BJ (cell line): ENCODE data around the gene FTO. TPM values are rescaled to one million over a fixed set of nuclear protein-coding genes. Genes with fewer than 3 reads are reported as not detected.

Experiments used
- CTCF ChIA-PET: fragments of 350-600 bp; formaldehyde crosslinking; extraction: SDS; loops from one replicate; lab custom pipeline; 2021; ENCODE audit warnings: antibody characterized with exemption, inconsistent platforms; lab: Yijun Ruan, JAX
- POLR2A ChIA-PET: fragments of 300-600 bp; sonication (Branson Sonifier 250); formaldehyde crosslinking; extraction: SDS; loops from one replicate; lab custom pipeline; 2021; ENCODE audit warnings: antibody characterized with exemption; lab: Charles Lee
- DNase-seq: peaks from one replicate; pipeline ENCODE4 v3.0.0-alpha.2; 2011; ENCODE audit warnings: low read depth
- H3K27me3 ChIP-seq: 2 replicates; pipeline ENCODE4 v1.6.0; 2011; ENCODE audit warnings: low read length; ENCODE audit not compliant: control insufficient read depth, insufficient read depth
- H3K36me3 ChIP-seq: 2 replicates; pipeline ENCODE4 v1.5.1; 2011; ENCODE audit warnings: low read length; ENCODE audit not compliant: control insufficient read depth, insufficient read depth
- H3K4me3 ChIP-seq: 2 replicates; pipeline ENCODE4 v1.5.1; 2011; ENCODE audit warnings: low read depth, mild to moderate bottlenecking, control low read depth, low read length
- polyA plus RNA-seq: library from polyadenylated mRNA; depleted of rRNA; stranded (reverse); fragments of >200 nt; gene quantifications from 2 replicates; pipeline ENCODE4 v1.2.3, GENCODE V29; 2011
- TF ChIP-seq, protein P1 (sequence below): IDR thresholded peaks from 2 replicates; pipeline ENCODE4 v1.5.1; 2011; ENCODE audit warnings: low read depth, mild to moderate bottlenecking, control low read depth, inconsistent platforms, low read length, moderate library complexity; ENCODE audit not compliant: insufficient read depth

The FTO gene
- polyA plus RNA-seq, 1 experiment, result 86.3 TPM

DNA sequence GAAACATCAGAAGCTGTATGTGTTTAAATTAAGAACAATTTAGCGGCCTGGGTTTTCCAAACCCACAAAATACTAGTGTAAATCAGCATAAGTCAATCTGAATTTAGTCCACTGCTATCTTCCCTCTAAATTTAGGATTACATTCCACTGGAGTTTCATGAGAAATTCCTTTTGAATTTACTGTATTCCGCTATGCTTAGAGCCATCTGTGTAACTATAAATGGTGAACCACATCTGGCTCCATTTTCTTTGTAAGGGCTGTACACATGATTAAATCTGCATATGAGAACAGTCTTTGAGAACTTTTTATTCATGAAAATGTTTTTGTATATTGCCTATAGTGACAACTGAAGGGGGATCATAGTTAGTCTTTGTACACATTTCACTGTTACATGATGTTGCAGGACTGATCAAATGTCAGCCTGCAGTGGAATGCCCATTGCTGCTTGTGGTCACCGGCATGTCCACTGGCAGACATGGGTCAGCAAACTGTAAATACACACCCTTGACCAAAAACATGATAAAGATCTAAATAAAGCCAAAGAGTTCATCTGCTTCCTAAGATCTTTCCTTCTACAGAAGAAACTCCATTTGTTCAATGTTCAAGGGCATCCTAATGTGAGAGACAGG is 37.1 kb upstream of the FTO start:
- H3K4me3 ChIP-seq, result no peak overlapping the region
- ChIA-PET POLR2A (no interaction called here), CTCF (interaction anchor here (0.6 kb wide), 1 partner anchor 23 kb away, joined by 4 read pairs; no protein-coding TSS in a partner anchor)
- no peaks in the 10 kb centered on the region for H3K27me3 ChIP-seq
- DNase-seq, result peak; percentile 35
- H3K36me3 ChIP-seq, result no peaks in the 10 kb centered on the region
- TF ChIP-seq, protein P1, sequence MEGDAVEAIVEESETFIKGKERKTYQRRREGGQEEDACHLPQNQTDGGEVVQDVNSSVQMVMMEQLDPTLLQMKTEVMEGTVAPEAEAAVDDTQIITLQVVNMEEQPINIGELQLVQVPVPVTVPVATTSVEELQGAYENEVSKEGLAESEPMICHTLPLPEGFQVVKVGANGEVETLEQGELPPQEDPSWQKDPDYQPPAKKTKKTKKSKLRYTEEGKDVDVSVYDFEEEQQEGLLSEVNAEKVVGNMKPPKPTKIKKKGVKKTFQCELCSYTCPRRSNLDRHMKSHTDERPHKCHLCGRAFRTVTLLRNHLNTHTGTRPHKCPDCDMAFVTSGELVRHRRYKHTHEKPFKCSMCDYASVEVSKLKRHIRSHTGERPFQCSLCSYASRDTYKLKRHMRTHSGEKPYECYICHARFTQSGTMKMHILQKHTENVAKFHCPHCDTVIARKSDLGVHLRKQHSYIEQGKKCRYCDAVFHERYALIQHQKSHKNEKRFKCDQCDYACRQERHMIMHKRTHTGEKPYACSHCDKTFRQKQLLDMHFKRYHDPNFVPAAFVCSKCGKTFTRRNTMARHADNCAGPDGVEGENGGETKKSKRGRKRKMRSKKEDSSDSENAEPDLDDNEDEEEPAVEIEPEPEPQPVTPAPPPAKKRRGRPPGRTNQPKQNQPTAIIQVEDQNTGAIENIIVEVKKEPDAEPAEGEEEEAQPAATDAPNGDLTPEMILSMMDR, result no peak

- CTCF ChIA-PET, result no interaction called here
- Histone ChIP-seq H3K27me3 (no peaks in the 10 kb centered on the region), H3K4me3 (no peak overlapping the region), H3K36me3 (no peaks in the 10 kb centered on the region)
- no peak for DNase-seq
- POLR2A ChIA-PET, result no interaction called here
- TF ChIP-seq, protein P1, result no peak
Observed at GRCh38 chr16:53668869-53669268, 35.1 kb upstream of the FTO start.

DNA sequence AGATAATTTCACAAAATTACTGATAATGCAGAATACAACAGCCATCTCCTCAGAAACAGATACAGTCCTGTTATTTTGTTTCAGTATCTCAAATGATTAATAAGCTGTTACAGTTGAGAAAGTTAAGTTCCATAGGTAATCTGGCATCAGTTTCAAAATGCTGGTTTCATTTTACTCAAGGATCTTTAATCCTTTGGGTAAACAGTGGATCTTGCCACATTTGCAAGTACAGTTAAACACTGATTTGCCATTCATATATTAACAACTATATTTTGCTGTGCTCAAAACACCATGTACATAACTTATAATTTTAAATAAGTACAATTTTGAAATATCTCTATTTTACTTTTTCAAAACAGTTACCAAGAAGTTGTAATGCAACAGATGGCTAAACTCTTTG is 31.5 kb upstream of the FTO start:
- no peak for DNase-seq
- H3K36me3 ChIP-seq, result no peaks in the 10 kb centered on the region
- TF ChIP-seq, protein P1, result no peak
- CTCF ChIA-PET, result no interaction called here
- POLR2A ChIA-PET, result no interaction called here
- no peaks in the 10 kb centered on the region for H3K27me3 ChIP-seq
- H3K4me3 ChIP-seq, result no peak overlapping the region

- DNase-seq, result no peak
- CTCF ChIA-PET, result no interaction called here
- POLR2A ChIA-PET, result no interaction called here
- H3K4me3 ChIP-seq, result no peak overlapping the region
- no peaks in the 10 kb centered on the region for H3K27me3 ChIP-seq
- TF ChIP-seq, protein P1, result no peak
- H3K36me3 ChIP-seq, result no peaks in the 10 kb centered on the region
Observed at GRCh38 chr16:53673189-53673588, 30.8 kb upstream of the FTO start.

DNA sequence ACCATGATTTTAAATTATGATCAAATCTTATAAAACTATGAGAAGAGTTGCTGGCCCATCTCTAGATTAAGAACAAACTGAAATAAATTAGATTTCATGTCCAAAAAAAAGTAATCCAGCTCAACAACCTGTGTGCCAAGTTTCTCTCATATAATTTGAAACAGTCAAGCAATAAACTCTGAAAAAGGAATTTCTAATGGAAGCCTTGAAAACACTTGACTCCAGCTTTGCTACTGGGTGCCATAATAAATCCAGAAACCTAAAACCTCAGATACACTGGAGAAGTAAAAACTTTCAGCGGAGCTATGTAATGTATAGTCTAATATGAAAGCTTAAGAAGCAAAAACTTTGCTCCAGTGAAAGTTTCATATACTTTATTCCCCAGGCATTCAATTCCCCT is 25.8 kb upstream of the FTO start:
- Histone ChIP-seq H3K36me3 (no peaks in the 10 kb centered on the region), H3K4me3 (no peak overlapping the region), H3K27me3 (no peaks in the 10 kb centered on the region)
- CTCF ChIA-PET, result interaction anchor here (1.2 kb wide), 1 partner anchor 14 kb away, joined by 3 read pairs; no protein-coding TSS in a partner anchor
- POLR2A ChIA-PET, result no interaction called here
- TF ChIP-seq, protein P1, result no peak
- DNase-seq, result no peak
